ENCODE measurements around the gene COL16A1. TPM values are rescaled to one million over a fixed set of nuclear protein-coding genes. Genes with fewer than 3 reads are reported as not detected.
"Not testable (repeated sequence)": the region's sequence is repeated elsewhere in the genome, so short reads cannot be mapped to it uniquely, and the experiment has no call there.

COL16A1 gene
- total and polyA plus RNA-seq, 4 donors: 0.43 to 3.8 (median 2.3) TPM

DNA sequence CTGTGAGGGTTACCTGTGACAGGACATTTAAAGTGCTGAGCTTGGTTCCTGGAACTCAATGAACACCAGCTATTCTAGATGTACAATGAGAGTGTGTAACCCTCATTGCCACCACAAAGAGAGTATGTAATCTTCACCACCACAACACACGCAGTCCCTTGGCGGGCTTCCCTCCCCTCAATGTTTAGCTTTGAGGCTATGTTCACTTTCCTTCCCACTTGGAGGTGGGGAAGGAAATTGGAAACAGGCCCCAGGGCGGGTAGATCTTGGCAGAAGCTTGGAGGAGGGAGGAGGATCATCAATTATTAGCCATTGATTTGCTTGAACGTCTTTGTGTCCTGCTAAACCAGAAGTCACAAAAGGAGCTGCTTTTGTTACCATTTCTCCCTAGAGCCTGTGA is 8.3 kb upstream of the COL16A1 start (continued):
- TF ChIP-seq, protein P1, sequence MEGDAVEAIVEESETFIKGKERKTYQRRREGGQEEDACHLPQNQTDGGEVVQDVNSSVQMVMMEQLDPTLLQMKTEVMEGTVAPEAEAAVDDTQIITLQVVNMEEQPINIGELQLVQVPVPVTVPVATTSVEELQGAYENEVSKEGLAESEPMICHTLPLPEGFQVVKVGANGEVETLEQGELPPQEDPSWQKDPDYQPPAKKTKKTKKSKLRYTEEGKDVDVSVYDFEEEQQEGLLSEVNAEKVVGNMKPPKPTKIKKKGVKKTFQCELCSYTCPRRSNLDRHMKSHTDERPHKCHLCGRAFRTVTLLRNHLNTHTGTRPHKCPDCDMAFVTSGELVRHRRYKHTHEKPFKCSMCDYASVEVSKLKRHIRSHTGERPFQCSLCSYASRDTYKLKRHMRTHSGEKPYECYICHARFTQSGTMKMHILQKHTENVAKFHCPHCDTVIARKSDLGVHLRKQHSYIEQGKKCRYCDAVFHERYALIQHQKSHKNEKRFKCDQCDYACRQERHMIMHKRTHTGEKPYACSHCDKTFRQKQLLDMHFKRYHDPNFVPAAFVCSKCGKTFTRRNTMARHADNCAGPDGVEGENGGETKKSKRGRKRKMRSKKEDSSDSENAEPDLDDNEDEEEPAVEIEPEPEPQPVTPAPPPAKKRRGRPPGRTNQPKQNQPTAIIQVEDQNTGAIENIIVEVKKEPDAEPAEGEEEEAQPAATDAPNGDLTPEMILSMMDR (IDR thresholded peaks at IDR 0.05; ENCODE audit: low read depth, low read length, missing input control): no peak
- no peak for TF ChIP-seq FOXA2 (IDR thresholded peaks at IDR 0.05)
- no peak for TF ChIP-seq HNF4A (conservative IDR thresholded peaks at IDR 0.05)
- no peak for TF ChIP-seq RAD21 (IDR thresholded peaks at IDR 0.05)
- no peak for TF ChIP-seq SP1 (IDR thresholded peaks at IDR 0.05)
- TF ChIP-seq YY1 (IDR thresholded peaks at IDR 0.05): no peak
- TF ChIP-seq HNF4G (IDR thresholded peaks at IDR 0.05): no peak

DNA sequence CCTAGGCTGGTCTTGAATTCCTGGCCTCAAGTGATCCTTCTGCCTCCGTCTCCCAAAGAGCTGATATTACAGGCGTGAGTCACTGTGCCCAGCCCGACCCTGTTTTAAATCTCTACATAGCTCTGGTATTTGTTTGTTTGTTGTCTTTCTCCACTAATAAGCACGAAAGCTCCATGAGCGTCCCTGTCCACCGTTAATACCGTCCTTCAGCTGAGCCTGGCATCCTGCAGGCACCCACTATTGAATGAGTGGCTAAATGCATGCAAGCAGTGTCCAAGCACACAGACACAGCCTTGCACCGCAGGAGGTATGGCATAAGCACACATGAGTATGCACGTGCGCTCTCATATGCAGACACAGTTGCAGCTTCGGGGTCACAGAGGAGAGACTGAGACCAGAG is 4.5 kb upstream of the COL16A1 start:
- no peaks in the 10 kb centered on the region for H3K36me3 ChIP-seq (ENCODE audit: control insufficient read depth in 4 of 4, insufficient read depth in 3 of 4, low read depth in 1 of 4, low read length in 3 of 4)
- H3K9me3 ChIP-seq (ENCODE audit: control insufficient read depth in 4 of 4, low read length in 3 of 4): no peaks in the 10 kb centered on the region
- peaks cover 0 to 6% (median 2%) of the 10 kb centered on the region in 4 donors for H3K27me3 ChIP-seq (ENCODE audit: control insufficient read depth in 4 of 4, insufficient read depth in 4 of 4, low read length in 3 of 4)
- H3K27ac ChIP-seq (ENCODE audit: low read depth in 1 of 2, low read length in 2 of 2): no peak overlapping the region
- DNase-seq (ENCODE audit: low spot score): no peak
- peaks cover 5 to 10% (median 8%) of the 10 kb centered on the region in 4 donors for H3K4me1 ChIP-seq (ENCODE audit: control insufficient read depth in 4 of 4, insufficient read depth in 4 of 4, low read length in 3 of 4)
- no peak overlapping the region for H3K4me3 ChIP-seq (ENCODE audit: low read depth in 1 of 3, low read length in 3 of 3)
- no peak for TF ChIP-seq RAD21 (IDR thresholded peaks at IDR 0.05)
- no peak for TF ChIP-seq YY1 (IDR thresholded peaks at IDR 0.05)
- no peak for TF ChIP-seq JUND (IDR thresholded peaks at IDR 0.05)
- TF ChIP-seq, protein P2, sequence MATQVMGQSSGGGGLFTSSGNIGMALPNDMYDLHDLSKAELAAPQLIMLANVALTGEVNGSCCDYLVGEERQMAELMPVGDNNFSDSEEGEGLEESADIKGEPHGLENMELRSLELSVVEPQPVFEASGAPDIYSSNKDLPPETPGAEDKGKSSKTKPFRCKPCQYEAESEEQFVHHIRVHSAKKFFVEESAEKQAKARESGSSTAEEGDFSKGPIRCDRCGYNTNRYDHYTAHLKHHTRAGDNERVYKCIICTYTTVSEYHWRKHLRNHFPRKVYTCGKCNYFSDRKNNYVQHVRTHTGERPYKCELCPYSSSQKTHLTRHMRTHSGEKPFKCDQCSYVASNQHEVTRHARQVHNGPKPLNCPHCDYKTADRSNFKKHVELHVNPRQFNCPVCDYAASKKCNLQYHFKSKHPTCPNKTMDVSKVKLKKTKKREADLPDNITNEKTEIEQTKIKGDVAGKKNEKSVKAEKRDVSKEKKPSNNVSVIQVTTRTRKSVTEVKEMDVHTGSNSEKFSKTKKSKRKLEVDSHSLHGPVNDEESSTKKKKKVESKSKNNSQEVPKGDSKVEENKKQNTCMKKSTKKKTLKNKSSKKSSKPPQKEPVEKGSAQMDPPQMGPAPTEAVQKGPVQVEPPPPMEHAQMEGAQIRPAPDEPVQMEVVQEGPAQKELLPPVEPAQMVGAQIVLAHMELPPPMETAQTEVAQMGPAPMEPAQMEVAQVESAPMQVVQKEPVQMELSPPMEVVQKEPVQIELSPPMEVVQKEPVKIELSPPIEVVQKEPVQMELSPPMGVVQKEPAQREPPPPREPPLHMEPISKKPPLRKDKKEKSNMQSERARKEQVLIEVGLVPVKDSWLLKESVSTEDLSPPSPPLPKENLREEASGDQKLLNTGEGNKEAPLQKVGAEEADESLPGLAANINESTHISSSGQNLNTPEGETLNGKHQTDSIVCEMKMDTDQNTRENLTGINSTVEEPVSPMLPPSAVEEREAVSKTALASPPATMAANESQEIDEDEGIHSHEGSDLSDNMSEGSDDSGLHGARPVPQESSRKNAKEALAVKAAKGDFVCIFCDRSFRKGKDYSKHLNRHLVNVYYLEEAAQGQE (IDR thresholded peaks at IDR 0.05): no peak
- WGBS: 84% methylated on average over 11 of the region's 11 CpGs
- H3K9ac ChIP-seq (ENCODE audit: low read depth in 1 of 2, low read length in 2 of 2): no peak overlapping the region

DNA sequence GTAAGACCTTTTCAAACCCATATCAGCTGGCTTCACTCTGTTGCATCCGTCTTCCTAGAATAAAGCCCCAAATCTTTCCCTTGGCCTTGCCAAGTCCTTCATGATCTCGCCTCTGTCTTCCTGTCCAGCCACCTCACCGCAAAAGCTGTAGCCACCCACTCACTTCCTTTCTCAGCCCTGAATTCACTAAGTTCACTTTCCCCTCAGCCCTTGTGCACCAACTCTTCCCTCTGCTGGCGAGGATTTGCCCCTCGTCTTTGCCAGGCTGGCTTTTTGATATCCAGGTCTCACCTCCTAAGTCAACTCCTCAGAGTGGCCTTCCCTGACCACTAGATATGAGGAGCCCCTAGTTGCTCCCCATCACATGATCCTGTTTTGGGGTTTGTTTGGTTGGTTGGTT is 3.9 kb upstream of the COL16A1 start:
- no peak for DNase-seq (ENCODE audit: low spot score)
- H3K9me3 ChIP-seq (ENCODE audit: control insufficient read depth in 4 of 4, low read length in 3 of 4): no peaks in the 10 kb centered on the region

DNA sequence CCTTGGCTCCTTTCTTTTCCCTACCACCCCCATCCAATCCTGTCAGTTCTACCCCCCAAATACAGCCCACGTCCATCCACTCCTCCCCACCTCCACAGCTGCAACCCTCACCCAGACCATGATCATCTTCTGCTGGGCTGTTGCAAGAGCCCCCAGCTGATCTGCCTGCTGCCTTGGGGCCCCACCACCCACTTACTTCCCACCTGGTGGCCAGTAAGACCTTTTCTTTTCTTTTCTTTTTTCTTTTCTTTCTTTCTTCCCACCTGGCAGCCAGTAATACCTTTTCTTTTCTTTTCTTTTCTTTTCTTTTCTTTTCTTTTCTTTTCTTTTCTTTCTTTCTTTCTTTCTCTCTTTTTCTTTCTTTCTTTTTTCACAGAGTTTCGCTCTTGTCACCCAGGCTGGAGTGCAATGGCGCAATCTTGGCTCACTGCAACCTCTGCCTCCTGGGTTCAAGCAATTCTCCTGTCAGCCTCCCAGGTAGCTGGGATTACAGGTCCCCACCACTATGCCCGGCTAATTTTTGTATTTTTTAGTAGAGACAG is 3.3 kb upstream of the COL16A1 start:
- H3K4me1 ChIP-seq (ENCODE audit: control insufficient read depth in 4 of 4, insufficient read depth in 4 of 4, low read length in 3 of 4); H3K9me3 ChIP-seq (ENCODE audit: control insufficient read depth in 4 of 4, low read length in 3 of 4); H3K9ac ChIP-seq (ENCODE audit: low read depth in 1 of 2, low read length in 2 of 2); H3K4me3 ChIP-seq (ENCODE audit: low read depth in 1 of 3, low read length in 3 of 3); H3K27me3 ChIP-seq (ENCODE audit: control insufficient read depth in 4 of 4, insufficient read depth in 4 of 4, low read length in 3 of 4); DNase-seq (ENCODE audit: low spot score); H3K27ac ChIP-seq (ENCODE audit: low read depth in 1 of 2, low read length in 2 of 2); H3K36me3 ChIP-seq (ENCODE audit: control insufficient read depth in 4 of 4, insufficient read depth in 3 of 4, low read depth in 1 of 4, low read length in 3 of 4): not testable (repeated sequence)
- WGBS: 89% methylated on average over 4 of the region's 4 CpGs

More for the DNA sequence above, 3.9 kb upstream of the COL16A1 start:
- Histone ChIP-seq H3K36me3 (ENCODE audit: control insufficient read depth in 4 of 4, insufficient read depth in 3 of 4, low read depth in 1 of 4, low read length in 3 of 4) (no peaks in the 10 kb centered on the region), H3K9ac (ENCODE audit: low read depth in 1 of 2, low read length in 2 of 2) (no peak overlapping the region), H3K4me1 (ENCODE audit: control insufficient read depth in 4 of 4, insufficient read depth in 4 of 4, low read length in 3 of 4) (peaks cover 5 to 10% (median 8%) of the 10 kb centered on the region in 4 donors), H3K27ac (ENCODE audit: low read depth in 1 of 2, low read length in 2 of 2) (no peak overlapping the region), H3K4me3 (ENCODE audit: low read depth in 1 of 3, low read length in 3 of 3) (no peak overlapping the region), H3K27me3 (ENCODE audit: control insufficient read depth in 4 of 4, insufficient read depth in 4 of 4, low read length in 3 of 4) (peaks cover 0 to 6% (median 2%) of the 10 kb centered on the region in 4 donors)
- TF ChIP-seq RAD21 (IDR thresholded peaks at IDR 0.05) (no peak), GABPA (IDR thresholded peaks at IDR 0.05 in 1 of 2, conservative IDR thresholded peaks at IDR 0.05 in 1 of 2) (no peak), SP1 (IDR thresholded peaks at IDR 0.05) (no peak), EGR1 (IDR thresholded peaks at IDR 0.05; ENCODE audit: low read depth in 2 of 2) (no peak), HNF4A (conservative IDR thresholded peaks at IDR 0.05) (no peak), YY1 (IDR thresholded peaks at IDR 0.05) (no peak), RXRA (IDR thresholded peaks at IDR 0.05) (no peak), FOXA2 (IDR thresholded peaks at IDR 0.05) (no peak)
- TF ChIP-seq, protein P3, sequence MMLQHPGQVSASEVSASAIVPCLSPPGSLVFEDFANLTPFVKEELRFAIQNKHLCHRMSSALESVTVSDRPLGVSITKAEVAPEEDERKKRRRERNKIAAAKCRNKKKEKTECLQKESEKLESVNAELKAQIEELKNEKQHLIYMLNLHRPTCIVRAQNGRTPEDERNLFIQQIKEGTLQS (IDR thresholded peaks at IDR 0.05): no peak
- TF ChIP-seq, protein P4, sequence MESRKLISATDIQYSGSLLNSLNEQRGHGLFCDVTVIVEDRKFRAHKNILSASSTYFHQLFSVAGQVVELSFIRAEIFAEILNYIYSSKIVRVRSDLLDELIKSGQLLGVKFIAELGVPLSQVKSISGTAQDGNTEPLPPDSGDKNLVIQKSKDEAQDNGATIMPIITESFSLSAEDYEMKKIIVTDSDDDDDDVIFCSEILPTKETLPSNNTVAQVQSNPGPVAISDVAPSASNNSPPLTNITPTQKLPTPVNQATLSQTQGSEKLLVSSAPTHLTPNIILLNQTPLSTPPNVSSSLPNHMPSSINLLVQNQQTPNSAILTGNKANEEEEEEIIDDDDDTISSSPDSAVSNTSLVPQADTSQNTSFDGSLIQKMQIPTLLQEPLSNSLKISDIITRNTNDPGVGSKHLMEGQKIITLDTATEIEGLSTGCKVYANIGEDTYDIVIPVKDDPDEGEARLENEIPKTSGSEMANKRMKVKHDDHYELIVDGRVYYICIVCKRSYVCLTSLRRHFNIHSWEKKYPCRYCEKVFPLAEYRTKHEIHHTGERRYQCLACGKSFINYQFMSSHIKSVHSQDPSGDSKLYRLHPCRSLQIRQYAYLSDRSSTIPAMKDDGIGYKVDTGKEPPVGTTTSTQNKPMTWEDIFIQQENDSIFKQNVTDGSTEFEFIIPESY (IDR thresholded peaks at IDR 0.05): no peak
- WGBS: 62% methylated on average over 5 of the region's 5 CpGs

Data from liver (tissue), 9 donors.